Glutamatergic neuron (in vitro differentiated cells): Measurements from ENCODE around the gene RSPRY1. TPM values are rescaled to one million over a fixed set of nuclear protein-coding genes. Genes with fewer than 3 reads are reported as not detected.

ENCODE experiments used
- DNase-seq: peaks from one replicate; pipeline ENCODE4 v3.0.0; 2022
- H3K27ac Mint-ChIP-seq: one replicate; pipeline ENCODE4 v1.8.0; 2020; ENCODE audit warnings: mild to moderate bottlenecking, mixed read lengths, inconsistent platforms; ENCODE audit not compliant: unreplicated experiment
- H3K27me3 Mint-ChIP-seq: one replicate; pipeline ENCODE4 v1.8.0; 2020; ENCODE audit warnings: mild to moderate bottlenecking, moderate library complexity, mixed read lengths, inconsistent platforms; ENCODE audit not compliant: unreplicated experiment
- H3K36me3 Mint-ChIP-seq: one replicate; pipeline ENCODE4 v1.8.0; 2020; ENCODE audit warnings: mild to moderate bottlenecking, mixed read lengths, inconsistent platforms; ENCODE audit not compliant: unreplicated experiment
- H3K4me1 Mint-ChIP-seq: one replicate; pipeline ENCODE4 v1.8.0; 2020; ENCODE audit warnings: mild to moderate bottlenecking, low read depth, mixed read lengths, inconsistent platforms; ENCODE audit not compliant: unreplicated experiment
- H3K4me3 Mint-ChIP-seq: one replicate; pipeline ENCODE4 v1.8.0; 2020; ENCODE audit warnings: mild to moderate bottlenecking, mixed read lengths, inconsistent platforms; ENCODE audit not compliant: unreplicated experiment
- H3K9me3 Mint-ChIP-seq: one replicate; pipeline ENCODE4 v1.8.0; 2020; ENCODE audit warnings: mild to moderate bottlenecking, moderate library complexity, mixed read lengths, inconsistent platforms; ENCODE audit not compliant: unreplicated experiment
- CTCF ChIP-seq: fragments of 200-600 bp; sonication (generic); IDR thresholded peaks from one replicate; pipeline ENCODE4 v1.5.0; 2021; ENCODE audit not compliant: partially characterized antibody, unreplicated experiment
- total RNA-seq: library from RNA; stranded (reverse); fragmentation: NEBNext Ultra II Directional; extraction: Animal tissue kit (Norgen Biotek cat#: 25700); gene quantifications from one replicate; pipeline ENCODE4 v1.2.1, GENCODE V29; 2021; ENCODE audit not compliant: unreplicated experiment

The RSPRY1 gene
- total RNA-seq, 1 donor from 2014 or later: 70.0 TPM

GRCh38 chr16:57163842-57164241, 22.3 kb upstream of the RSPRY1 start:
- no peak for TF ChIP-seq CTCF
- H3K27ac Mint-ChIP-seq: no peak overlapping the region
- DNase-seq: no peak
- H3K9me3 Mint-ChIP-seq: no peaks in the 10 kb centered on the region
- H3K27me3 Mint-ChIP-seq: no peaks in the 10 kb centered on the region
- no peak overlapping the region for H3K4me3 Mint-ChIP-seq
- H3K4me1 Mint-ChIP-seq: peaks cover 7% of the 10 kb centered on the region
- peaks cover 5% of the 10 kb centered on the region for H3K36me3 Mint-ChIP-seq

DNA sequence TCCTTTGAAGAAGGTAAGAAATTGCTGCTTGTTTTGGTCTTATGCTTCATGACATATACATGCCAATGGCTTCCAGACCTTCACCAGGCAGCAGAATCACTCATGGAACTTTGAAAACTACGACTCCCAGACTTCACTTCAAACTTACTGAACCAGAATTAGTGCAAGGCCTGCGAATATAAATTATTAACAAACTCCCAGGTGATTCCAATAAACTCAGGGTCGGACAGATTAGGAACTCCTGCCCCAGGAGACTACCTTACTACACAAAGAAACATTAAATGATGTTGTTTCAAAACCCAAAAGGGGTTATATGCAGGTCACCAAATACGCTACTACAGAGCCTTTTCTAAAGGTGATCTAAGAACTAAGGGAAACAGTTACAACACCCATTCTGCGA, 20.6 kb upstream of the RSPRY1 start:
- DNase-seq: no peak
- Mint-ChIP-seq H3K27me3 (no peaks in the 10 kb centered on the region), H3K36me3 (peaks cover 5% of the 10 kb centered on the region), H3K4me1 (peaks cover 7% of the 10 kb centered on the region), H3K27ac (no peak overlapping the region), H3K4me3 (no peak overlapping the region), H3K9me3 (no peaks in the 10 kb centered on the region)
- no peak for TF ChIP-seq CTCF

- no peaks in the 10 kb centered on the region for H3K27me3 Mint-ChIP-seq
- no peak for TF ChIP-seq CTCF
- peaks cover 7% of the 10 kb centered on the region for H3K4me1 Mint-ChIP-seq
- H3K4me3 Mint-ChIP-seq: no peak overlapping the region
- H3K27ac Mint-ChIP-seq: no peak overlapping the region
- H3K36me3 Mint-ChIP-seq: peaks cover 5% of the 10 kb centered on the region
- no peak for DNase-seq
- no peaks in the 10 kb centered on the region for H3K9me3 Mint-ChIP-seq
Measured at GRCh38 chr16:57165938-57166337, 20.2 kb upstream of the RSPRY1 start.

GRCh38 chr16:57166451-57166850, 19.7 kb upstream of the RSPRY1 start:
- H3K36me3 Mint-ChIP-seq: peaks cover 5% of the 10 kb centered on the region
- no peaks in the 10 kb centered on the region for H3K9me3 Mint-ChIP-seq
- no peak for TF ChIP-seq CTCF
- no peak overlapping the region for H3K27ac Mint-ChIP-seq
- H3K27me3 Mint-ChIP-seq: no peaks in the 10 kb centered on the region
- no peak for DNase-seq
- H3K4me1 Mint-ChIP-seq: peaks cover 7% of the 10 kb centered on the region
- H3K4me3 Mint-ChIP-seq: no peak overlapping the region

DNA sequence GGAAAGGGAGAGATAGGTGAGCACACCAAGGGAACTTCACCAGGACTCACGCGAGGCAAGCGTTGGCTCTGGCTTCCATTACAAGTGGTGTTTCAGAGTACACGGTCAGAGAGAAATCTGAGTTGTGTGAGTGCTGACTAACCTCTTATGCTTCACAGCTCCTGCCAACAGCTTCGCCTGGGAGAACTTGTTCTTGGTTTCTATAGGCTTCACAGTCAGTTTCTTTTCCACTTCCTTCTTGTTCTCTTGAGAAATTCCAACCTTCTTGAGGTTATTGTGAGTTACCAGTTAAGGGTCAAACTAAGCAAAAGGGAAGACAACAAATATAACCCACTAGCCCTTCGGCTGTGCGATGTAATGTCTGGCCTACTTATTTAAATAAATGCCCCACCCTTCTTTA, 19.2 kb upstream of the RSPRY1 start:
- H3K9me3 Mint-ChIP-seq: no peaks in the 10 kb centered on the region
- H3K27me3 Mint-ChIP-seq: no peaks in the 10 kb centered on the region
- peaks cover 5% of the 10 kb centered on the region for H3K36me3 Mint-ChIP-seq
- no peak for TF ChIP-seq CTCF
- no peak overlapping the region for H3K4me3 Mint-ChIP-seq
- H3K4me1 Mint-ChIP-seq: peaks cover 7% of the 10 kb centered on the region
- DNase-seq: no peak
- H3K27ac Mint-ChIP-seq: no peak overlapping the region
